RCC 7860 (cell line): ENCODE measurements around the gene SNED1.

Experiments
- DNase-seq: peaks from one replicate; pipeline ENCODE4 v3.0.0-alpha.2; 2015; ENCODE audit warnings: low spot score
- FAIRE-seq: peaks from 2 replicates; lab custom pipeline; 2012; peaks lifted over from hg19 to GRCh38; lab: Jason Lieb, UNC

Gene SNED1

DNA sequence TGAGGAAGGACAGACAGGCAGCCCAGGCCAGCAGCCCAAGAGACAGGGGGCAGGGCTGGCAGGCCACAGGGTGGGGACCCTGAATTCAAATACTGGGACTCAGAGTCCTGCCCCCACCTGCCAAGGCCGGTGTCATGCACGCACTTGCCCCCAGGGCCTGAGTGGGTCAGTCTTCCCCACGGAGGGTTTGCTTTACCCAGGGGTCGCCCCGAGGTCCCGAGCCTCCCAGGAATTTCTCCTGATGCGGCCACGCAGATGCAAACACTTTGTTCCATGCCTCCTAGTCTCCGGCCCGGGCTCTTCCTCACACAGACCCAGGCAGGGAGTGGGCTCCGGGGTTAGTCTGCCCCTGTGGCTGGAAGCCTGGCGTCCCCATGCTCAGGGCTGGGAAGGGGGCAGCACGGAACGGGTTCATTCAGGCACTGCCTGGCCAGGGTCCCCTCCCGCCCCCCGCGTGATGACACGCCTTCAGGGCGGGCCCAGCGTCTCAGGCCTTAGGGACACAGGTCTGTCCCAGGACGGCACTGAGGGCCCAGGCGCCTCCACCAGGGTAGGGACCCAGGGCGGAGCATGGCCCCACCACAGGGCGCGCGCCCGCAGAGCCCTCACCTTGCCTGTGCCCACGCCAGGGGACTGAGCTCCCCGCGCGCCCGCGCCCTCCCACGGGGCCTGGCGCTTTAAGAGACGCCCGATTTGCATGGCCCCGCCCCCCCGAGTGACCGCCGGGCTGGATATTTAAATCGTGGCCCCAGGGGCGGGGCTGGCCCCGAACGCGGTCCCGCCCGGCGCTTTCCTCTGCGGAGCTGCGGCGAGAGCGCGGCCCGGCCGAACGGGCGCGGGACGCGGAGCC, at the start of gene SNED1:
Gene SNED1, plus strand, starts transcription at position 763 of the 850 bp plus-strand sequence. CDS start 220 bp downstream, outside the sequence.
- DNase-seq = no peak
- no peak for FAIRE-seq

DNA sequence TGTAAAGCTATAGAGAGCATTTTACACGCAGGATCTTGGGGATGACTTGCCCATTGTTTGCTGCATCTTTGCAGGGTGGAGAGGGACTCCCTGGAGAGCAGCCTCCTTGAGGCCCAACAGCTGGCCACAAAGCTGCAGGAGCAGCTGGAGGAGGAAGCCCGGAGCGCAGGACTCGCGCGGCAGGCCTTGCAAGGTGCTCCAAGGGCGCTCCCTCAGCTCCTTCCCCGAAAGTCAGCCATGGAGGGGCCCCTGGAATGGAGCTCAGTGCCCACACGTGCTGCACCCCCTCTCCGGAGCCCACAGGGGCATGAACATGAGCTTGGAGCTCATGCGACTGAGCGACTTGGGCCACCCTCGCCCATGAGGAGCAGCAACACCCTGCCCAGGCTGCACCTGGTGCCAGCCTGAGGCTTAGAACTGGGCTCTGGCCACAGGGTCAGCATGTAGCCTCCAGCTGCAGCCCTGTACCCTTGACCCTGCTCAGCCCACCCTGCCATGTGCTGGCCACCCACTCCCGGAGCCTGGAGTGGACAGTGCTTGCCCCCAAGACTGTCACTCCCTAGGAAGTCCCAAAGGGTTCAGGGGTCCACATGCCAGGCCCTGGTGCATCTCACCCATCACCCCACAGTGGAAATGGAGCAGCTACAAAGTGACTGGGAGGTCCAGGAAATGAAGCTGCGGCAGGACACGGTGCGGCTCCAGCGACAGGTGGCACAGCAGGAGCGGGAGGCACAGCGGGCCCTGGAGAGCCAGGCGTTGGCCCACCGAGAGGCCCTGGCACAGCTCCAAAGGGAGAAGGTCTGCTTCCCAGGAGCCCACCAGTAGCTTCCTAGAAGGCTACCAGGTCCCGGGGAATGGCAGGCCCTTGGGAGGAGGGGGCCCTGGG, 49.3 kb upstream of the SNED1 start:
- DNase-seq (no peak), FAIRE-seq (no peak)

GRCh38 chr2:240949791-240950705, 48.4 kb upstream of the SNED1 start:
- FAIRE-seq (no peak), DNase-seq (no peak)

- FAIRE-seq (no peak), DNase-seq (no peak)
Measured at GRCh38 chr2:240951045-240951594, 47.3 kb upstream of the SNED1 start.

GRCh38 chr2:240952496-240953246, 45.7 kb upstream of the SNED1 start:
- FAIRE-seq (no peak), DNase-seq (no peak)

DNA sequence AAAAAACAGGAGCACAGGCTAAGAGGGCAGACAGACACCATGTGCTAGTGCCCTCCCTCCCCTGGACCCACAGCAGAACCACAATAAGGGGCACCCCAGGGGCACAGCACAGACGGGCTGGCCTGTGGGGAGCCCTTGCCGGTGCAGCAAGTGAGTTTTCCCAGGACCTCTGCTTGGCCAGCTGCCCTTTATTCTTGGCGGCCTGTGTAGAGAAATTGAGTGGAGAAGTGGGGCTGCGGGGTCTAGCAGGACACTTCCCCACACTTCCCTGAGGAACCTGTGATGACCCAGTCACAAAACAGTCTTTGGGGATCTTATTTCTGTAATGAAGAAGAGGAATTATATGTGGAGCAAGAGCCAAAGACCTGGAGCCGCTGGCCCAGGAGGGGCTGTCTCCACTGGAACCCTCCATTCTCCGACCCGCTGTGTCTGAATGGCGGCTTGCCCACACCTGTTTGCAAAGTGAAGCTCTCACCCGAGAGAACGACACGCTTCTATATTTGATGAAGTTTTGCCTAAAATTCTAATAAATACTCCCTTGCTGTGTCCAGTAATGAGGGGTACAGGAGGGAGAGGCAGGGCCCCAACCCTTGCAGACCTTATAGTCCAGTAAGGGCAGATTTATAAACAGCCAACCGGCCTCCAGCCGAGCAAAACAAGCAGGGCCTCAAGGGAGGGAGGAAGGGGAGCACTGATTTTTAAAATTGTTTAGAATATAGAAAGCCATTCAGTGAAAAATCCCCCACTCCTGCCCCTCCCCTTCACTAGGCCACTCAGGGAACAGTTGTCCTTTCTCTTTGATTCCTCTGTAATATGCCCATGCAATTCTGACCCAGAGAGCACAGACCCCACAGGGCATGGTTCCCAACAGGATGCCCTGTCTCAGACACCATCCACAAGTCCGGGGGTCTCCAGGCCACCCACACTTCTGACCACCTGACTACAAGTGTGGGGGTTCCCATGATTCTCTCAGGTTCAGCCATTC, 44.7 kb upstream of the SNED1 start:
- FAIRE-seq (no peak), DNase-seq (no peak)

GRCh38 chr2:240954436-240955305, 43.7 kb upstream of the SNED1 start:
- no peak for FAIRE-seq
- no peak for DNase-seq

- FAIRE-seq (no peak), DNase-seq (no peak)
Measured at GRCh38 chr2:240955306-240956170, 42.9 kb upstream of the SNED1 start.

DNA sequence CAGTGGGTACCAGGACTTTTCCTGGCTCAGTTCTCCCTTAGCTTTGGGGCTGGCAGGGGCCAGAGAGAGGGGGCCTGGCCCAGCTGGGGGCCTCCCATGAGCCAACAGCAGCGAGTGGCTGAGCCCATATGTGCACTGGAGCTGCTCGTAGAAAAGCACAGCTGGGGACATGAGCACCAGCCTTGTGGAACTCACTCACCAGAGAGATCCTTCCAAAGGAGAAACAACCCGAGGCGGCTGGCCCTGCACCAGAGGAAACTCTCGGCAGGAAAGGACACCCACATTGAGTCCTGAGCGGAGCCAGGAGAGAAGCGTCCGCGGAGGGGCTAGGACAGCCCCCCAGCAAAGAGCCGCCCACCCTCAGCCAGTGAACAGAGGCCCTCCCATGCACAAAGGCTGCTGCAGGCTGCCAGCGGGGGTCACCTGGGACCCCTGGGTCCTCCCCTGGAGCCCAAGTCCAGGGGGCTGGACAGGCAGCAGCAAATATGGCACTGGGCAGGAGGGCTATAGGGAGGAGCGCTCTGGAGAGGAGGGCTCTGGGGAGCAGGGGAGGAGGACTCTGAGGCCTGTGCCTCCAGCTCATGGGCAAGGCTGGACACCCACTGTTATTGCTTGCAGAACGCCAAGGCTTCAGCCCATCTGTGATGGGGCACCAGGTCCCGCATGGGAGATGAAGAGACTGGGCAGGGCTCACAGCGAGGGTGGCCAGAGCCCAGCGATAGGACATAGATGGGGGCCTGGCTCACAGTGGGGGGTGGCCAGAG, 42.1 kb upstream of the SNED1 start:
- DNase-seq = no peak
- no peak for FAIRE-seq

DNA sequence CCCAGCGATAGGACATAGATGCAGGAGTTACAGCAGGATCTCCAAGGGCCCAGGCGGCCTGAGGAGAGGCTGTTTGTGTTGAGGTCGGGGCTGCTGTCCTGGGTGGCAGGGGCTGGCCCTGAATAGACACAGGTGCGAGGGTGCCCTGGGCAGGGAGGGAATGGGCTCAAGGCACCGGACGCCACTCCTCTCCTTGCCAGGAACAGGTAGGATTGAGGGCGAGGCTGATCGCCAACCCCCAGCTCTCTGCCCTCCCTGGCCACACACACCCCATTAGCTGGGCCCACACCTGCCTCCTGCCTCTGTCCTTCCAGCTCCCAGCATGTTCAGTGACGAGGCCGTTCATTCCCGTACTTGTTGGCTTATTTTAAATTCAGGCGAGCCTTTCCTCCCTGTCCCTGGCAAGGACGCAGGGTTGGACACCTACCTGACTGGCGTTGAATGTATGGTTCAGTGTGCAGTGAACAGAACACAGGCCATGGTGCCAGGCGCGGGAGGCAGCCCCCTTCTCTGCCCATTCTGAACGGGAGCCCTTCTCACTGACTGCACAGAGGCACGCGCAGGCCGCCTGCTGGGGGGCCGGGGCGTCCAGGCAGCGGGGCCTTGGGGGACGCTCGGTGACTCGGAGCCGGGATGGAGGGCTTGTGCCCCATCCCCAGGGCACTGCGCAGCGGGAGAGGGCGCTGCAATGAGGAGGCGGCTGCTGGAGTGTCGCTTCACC, 41.3 kb upstream of the SNED1 start:
- no peak for DNase-seq
- FAIRE-seq = no peak

DNA sequence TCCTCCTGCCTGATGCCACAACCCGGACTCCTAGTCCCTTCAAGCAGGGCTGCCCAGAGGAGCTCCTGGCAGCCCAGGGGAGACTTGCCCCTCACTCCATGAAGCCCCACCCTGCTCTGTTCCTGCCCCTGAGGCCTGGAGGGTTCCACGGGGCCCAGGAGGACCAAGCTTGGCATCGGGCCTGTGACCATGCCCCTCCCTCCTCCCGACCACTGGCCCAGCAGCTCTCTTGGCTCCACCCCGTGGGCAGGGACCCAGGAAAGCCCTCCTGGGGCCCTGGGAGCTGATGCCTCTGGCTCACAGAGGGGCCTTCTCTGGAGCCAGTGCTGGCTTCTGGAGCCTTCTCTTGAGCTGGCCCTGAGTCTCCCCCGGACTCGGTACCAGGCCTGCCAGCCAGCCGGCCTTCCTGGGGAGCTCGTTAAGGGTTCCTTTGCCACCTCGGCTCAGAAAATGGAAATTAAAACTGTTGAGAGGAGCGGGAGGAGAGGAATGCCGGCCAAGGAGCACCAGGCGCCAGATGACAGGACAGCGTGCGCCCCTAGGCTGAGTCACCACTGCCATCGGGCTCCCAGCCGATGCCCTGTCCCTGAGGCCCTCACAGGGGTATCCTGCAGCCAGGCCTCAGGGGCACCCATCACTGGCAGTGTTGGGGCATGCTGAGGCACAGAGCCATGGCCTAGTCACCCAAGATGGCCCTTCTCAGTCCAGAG, 40.6 kb upstream of the SNED1 start:
- DNase-seq (no peak), FAIRE-seq (no peak)

DNA sequence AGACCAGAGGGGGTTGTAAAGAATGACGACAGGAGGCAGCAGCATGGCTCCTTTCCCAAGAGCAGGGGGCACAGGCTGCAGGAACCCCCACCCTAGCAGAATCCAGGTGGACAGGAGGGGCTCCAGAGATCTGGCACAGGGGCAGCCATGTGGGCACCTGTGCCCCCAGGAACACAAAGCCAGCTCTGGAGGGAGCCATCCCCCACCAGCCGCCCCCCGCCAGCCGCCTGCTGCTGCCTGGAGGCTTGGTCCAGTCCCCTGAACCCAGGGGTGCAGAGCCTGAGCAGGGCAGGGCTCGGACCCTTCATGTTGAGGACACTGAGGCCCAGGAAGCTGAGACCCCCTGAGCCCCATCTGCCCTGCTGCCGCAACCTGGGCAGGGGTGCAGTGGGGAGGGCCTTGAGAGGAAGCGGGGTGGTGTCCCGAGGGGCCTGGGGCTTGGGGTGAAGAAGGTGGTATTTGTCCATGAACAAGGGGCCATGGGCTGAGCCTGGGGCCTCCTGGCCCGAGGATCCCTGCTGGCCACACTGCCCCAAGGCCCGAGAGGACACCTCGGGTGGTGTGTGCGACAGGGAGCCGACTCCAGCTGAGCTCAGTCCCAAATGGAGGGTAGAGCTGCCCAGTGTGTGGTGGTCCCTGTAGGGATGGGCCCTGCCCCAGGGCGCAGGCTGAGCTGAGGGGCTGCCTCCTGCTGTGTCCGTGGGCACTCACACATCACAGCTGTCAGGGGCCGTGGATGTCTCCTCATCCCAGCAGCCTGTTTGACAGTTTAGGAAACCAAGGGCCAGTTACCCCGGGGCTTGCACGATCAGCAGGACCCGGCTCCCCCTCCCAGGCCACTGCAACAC, 39.8 kb upstream of the SNED1 start:
- no peak for DNase-seq
- FAIRE-seq = no peak

DNA sequence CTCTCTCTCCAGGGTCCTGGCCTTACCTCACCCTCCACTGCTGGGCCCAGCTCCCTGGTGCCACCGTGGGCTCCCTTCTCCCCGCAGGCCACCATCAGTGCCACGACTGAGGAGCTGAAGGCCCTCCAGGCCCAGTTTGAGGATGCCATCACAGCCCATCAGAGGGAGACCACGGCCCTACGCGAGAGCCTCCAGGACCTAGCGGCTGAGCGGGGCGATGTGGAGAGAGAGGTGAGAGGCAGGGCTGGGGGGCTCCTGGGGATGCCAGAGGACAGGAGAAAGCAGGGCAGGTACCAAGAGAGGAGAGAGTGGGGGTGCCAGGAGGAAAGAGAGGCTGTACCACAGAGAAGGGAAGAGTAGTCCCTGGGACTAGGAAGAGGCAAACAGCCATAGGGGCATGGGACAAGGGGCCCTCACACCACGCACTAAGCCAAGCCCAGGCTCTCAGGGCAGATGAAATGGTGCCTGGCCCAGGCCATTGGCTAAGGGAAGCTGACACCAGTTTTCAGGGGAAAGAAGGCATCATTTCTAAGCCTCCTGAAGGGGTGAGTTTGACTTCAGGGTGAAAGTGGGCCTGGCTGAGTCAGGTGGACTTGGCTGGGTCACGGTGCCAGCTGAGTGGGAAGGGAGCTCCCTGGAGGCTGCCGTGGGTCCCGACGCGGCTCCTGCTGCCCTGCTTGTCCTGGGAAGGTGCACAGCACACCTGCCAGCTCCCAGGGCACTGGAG, 39.0 kb upstream of the SNED1 start:
- no peak for FAIRE-seq
- no peak for DNase-seq
